ENCODE results near the gene PPP6R2. TPM values are rescaled to one million over a fixed set of nuclear protein-coding genes. Genes with fewer than 3 reads are reported as not detected.
"Not testable (repeated sequence)": the region's sequence is repeated elsewhere in the genome, so short reads cannot be mapped to it uniquely, and the experiment has no call there.

PPP6R2 gene
- total and polyA plus RNA-seq, 2 of the 8 experiments (the other 6 are each of a cell fraction or from before 2014, with no cell fraction given), result 25.0 to 32.2 TPM

DNA sequence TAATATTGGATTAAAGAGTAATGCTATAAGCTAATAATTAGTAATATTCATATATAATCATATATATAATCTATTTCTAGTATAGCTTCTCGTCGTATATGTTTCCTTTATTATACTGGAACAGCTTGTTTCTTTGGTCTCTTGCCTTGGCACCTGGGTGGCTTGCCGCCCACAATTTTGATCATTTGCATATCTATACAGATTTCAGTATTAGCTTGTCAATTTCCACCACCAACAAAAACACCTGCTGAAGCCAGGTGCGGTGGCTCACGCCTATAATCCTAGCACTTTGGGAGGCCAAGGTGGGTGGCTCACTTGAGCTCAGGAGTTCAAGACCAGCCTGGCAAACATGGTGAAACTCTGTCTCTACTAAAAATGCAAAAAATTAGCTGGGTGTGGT, 8.7 kb upstream of the PPP6R2 start:
- CTCF ChIA-PET (ENCODE audit: partially characterized antibody), result interaction anchor here (0.8 to 2.3 kb wide), 5 partner anchors 8 to 60 kb away, joined by 3 to 5 read pairs (median 5); partner anchors contain the start of gene DENND6B
- H3K14ac ChIP-seq (ENCODE audit: insufficient read length); H3K18ac ChIP-seq (ENCODE audit: extremely low read depth, low read length); H3K4me2 ChIP-seq (ENCODE audit: insufficient read depth in 1 of 2, low read depth in 2 of 2, low read length in 2 of 2); H2BK120ac ChIP-seq (replicated peaks; ENCODE audit: low read depth, low read length); H2AK5ac ChIP-seq (ENCODE audit: low read depth, low read length); H2AFZ ChIP-seq (ENCODE audit: low read length); H3K27ac ChIP-seq (ENCODE audit: low read depth, low read length); H3K4me1 ChIP-seq (replicated peaks in 1 of 4; ENCODE audit: control insufficient read depth in 3 of 4, insufficient read depth in 4 of 4, low read length in 3 of 4); H4K8ac ChIP-seq (ENCODE audit: extremely low read depth, insufficient read depth, low read length); POLR2A ChIA-PET (ENCODE audit: partially characterized antibody); H4K91ac ChIP-seq (replicated peaks; ENCODE audit: insufficient read length, low read length); DNase-seq (ENCODE audit: low read depth in 1 of 2, low spot score in 2 of 2); H3K9me3 ChIP-seq (ENCODE audit: insufficient read depth in 2 of 2, low read depth in 1 of 2, low read length in 1 of 2); H4K5ac ChIP-seq (ENCODE audit: insufficient read length, low read depth, low read length); H3K23ac ChIP-seq (ENCODE audit: insufficient read length); H2BK12ac ChIP-seq (ENCODE audit: low read depth, low read length); H2BK5ac ChIP-seq (ENCODE audit: low read depth, low read length); H3K36me3 ChIP-seq (ENCODE audit: control insufficient read depth in 2 of 4, insufficient read depth in 4 of 4, low read length in 3 of 4); H3K4ac ChIP-seq (replicated peaks; ENCODE audit: insufficient read length, low read depth, low read length); H2BK15ac ChIP-seq (ENCODE audit: low read length); FAIRE-seq; H3K56ac ChIP-seq (replicated peaks; ENCODE audit: insufficient read length, low read depth, low read length); H3K4me3 ChIP-seq (ENCODE audit: extremely low read depth in 1 of 4, insufficient read depth in 2 of 4, low read depth in 3 of 4, low read length in 4 of 4); H2BK20ac ChIP-seq (ENCODE audit: low read length); H3K79me2 ChIP-seq (ENCODE audit: control insufficient read depth in 1 of 2, insufficient read depth in 2 of 2, low read length in 2 of 2); H3K9ac ChIP-seq (replicated peaks in 1 of 4; ENCODE audit: extremely low read depth in 1 of 4, low read depth in 3 of 4, low read length in 3 of 4); H3K27me3 ChIP-seq (replicated peaks in 1 of 4; ENCODE audit: control insufficient read depth in 3 of 4, extremely low read depth in 1 of 4, insufficient read depth in 3 of 4, low read length in 3 of 4): not testable (repeated sequence)
- Histone ChIP-seq H4K20me1 (replicated peaks in 1 of 2; ENCODE audit: control insufficient read depth in 1 of 2, insufficient read depth in 2 of 2, low read length in 2 of 2) (peaks cover 0 to 25% of the 10 kb centered on the region in 2 experiments), H3K23me2 (ENCODE audit: low read depth, low read length) (peaks cover 26% of the 10 kb centered on the region; the same call in 1 of the 2 replicates), H3K79me1 (ENCODE audit: low read depth, low read length) (peaks cover 13% of the 10 kb centered on the region; the same call in 1 of the 2 replicates)
- WGBS, 2 experiments (ENCODE audit: extremely low coverage in 1 of 2, insufficient coverage in 1 of 2, insufficient read length in 1 of 2, insufficient replicate concordance in 2 of 2, low coverage in 1 of 2, low lambda C conversion rate in 2 of 2, missing lambda C conversion rate in 1 of 2), result 90% methylated on average over 5 of the region's 5 CpGs; no CpG with 5 or more reads in 1 of the 2 experiments
